Activated CD4-positive, alpha-beta T cell treated with anti-CD3 and anti-CD28 coated beads, Interleukin-2, Interleukin-6, amounts not matched to agents 100 ng/mL and 50 ng/mL, durations not matched to agents 16 hours and 8 hours (primary cell): ENCODE data around the gene TMEM184C.
A peak's percentile ranks its signal among the peaks of the same experiment; 100 is the strongest.

Experiments
- DNase-seq: peaks from one replicate; pipeline ENCODE4 v3.0.0-alpha.2; 2020

Gene TMEM184C

DNA sequence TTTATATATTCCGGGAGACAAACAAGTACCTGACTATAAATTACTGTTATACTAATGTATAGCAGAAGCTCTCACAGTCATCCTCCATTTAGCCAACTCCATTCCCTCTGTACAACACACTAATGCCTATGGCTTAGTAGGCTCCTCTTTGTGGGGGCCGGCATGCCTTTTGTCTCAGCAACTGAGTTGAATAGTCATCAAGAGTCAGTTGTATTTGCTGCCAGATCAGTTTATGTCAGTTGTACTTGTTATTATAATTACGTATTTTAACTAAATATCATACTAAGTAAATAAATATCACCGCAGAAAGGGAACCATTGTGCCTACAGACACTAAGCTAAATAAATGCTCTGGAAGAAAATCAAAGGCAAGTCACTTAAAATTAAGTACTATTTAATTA is 56.9 kb downstream of the TMEM184C start:
- DNase-seq, result no peak

DNA sequence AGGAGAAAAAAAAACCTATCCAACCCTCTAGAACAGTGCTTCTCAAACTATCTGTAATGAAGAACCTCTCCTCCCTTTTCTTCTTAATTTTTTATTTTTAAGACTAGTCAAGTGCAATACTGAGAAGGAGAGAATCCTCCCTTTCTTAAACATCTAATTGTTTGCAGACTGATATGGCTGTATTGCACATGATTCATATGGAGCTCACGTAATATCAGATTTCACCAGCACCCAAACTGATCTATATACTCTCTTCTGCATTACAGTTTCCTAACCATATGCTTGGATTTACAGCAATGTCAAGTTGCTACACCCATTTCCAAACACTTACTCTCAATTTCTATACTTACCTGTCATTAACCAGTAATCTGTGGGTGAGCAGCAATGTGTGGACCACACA is 57.3 kb downstream of the TMEM184C start:
- no peak for DNase-seq

DNA sequence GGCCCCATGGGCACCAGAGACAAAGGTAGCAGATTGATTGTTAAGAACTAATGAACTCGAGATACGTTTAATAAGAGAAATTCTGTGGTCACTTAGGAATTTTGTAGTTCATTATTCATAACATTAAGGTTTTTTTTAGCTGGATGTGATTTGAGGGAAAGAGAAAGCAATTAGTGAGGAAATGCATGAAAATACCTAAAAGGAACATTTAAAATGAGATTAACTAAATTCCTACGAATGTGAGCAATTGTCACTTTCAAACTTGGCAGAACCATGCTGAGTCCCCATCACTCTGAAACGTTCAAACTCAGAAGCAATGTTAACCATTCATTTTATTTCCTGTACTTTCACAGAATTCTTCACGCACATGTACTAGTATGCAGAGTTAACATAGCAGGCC is 60.9 kb downstream of the TMEM184C start:
- DNase-seq, result no peak

DNA sequence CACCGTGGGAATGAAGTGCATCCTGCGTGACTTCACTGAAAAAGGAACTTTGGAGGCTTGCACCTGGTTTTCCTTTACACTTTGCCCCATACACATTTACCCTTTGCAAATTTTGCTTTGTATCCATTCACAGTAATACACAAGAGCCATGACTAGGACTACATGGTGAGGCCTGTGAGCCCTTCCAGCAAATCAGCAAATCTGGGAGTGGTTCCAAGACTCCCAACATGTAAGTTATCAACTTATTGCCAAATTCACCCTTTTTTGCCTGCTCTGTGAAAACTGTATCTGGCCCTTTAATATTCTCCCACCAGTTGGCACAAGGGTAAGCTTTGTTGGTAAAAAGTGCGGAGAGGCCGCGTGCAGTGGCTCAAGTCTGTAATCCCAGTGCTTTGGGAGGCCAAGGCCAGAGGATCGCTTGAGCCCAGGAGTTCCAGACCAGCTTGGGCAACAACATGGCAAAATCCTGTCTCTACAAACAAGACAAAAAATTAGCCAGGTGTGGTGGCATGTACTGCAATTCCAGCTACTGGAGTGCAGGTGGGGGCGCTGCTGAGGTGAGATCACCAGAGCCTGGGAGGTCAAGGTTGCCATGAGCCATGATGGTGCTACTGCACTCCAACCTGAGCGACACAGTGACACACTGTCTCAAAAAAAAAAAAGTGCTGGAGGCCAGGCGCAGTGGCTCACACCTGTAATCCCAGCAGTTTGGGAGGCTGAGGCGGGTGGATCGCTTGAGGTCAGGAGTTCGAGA is 61.8 kb downstream of the TMEM184C start:
- peak; percentile 24 for DNase-seq

DNA sequence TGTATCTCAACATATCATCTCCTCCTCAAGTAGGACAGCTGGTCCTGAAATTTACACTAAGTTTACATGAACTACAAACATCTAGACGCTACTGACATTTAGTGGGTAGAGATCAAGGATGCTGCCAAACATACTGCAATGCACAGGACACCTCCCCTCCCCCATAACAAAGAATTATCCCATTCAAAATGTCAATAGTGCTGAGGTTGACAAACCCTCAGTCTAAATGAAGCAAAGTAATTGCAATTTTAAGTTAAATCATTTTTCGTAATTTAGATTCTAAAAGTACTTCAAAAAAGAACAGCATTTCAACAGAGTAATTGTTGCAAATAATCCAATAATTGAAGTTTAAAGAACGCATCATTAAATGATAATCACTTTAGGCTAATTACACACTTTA is 65.6 kb downstream of the TMEM184C start:
- DNase-seq, result no peak

DNA sequence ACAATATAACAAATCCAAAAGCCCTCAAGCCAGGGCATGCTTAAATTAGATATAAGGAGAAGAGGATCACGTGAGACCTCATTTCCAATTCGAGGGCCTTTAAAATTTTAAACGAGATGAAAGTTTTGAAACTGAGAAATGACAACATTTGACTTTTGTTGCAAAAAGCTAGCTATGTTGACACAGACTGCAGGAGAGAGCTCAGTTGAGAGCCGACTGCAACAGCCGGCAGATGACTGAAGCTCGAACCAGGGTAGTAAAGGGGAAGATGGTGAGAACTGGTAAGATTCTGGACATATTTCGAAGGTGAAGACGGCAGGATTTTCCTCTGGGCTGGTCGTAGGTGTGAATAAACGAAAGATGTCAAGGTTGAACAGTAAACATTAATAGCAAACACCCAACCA is 66.0 kb downstream of the TMEM184C start:
- peak; percentile 30 for DNase-seq

DNA sequence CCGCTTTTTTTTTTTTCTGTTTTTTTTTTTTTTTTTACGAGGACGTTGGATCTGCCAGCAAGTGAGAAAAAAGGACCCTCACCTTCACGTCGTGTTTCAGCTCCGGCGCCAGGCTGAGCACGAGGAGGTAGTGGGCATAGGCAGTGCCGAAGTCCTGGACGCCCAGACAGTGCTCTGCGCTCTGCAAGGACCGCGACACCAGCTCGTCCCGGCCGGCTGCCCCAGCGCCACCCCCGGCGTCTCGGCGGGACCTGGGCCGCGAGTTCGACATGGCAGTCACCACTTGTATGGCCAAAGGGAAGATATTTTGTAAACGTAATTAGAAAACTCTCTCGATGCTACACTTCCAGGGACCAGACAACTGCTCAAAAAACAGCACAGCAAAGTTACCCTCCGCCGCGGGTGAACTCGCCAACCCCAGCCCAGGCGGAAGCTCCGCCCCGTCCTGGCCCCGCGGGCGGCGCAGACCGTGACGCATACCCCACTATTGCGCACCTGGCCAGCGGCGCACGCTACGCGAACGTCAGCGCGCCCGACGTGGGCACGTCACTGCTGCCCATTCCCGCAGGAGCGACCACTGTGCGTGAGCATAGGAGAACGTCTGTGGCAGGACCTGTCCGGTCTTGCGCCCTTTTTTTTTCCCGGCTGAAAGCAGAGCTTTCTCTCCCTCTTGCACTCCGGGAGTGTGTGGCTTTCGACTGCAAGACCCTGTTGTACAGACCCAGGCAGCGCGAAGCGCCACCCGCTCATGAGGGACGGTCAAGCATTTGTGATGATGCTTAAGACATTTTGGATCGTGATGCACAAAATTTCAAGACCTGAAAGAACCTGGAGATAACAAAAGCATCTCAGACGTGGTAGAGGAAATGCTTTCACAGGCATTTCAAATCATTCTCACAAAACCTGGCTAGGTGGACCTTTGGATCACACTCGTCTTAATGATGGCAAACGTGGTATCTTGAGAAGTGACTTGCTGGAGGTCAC is 66.8 kb downstream of the TMEM184C start, which contains the start of gene PRMT9:
Gene PRMT9, minus strand, starts transcription at position 447 of the 984 bp plus-strand sequence. Its CDS starts 176 bp downstream, at position 271.
- DNase-seq, result peak; percentile 94

DNA sequence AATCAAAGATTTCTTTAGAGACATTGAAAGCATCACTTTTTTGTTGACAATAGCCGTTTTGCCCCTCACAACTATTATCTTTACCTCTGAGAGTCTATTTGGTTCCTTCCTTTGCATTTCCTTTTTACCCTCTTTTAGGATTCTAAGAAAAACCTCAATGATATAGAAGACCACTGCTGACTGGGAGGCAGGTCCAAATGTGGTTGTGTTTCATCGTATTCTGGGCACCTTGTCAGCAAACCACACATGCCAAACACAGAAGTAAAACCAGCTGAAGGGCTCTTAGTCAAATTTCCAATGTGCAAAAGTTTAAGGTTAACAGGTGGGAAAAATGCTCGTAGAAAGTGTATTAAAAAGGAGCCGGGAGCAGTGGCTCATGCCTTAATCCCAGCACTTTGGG is 71.9 kb downstream of the TMEM184C start:
- DNase-seq, result peak; percentile 29

DNA sequence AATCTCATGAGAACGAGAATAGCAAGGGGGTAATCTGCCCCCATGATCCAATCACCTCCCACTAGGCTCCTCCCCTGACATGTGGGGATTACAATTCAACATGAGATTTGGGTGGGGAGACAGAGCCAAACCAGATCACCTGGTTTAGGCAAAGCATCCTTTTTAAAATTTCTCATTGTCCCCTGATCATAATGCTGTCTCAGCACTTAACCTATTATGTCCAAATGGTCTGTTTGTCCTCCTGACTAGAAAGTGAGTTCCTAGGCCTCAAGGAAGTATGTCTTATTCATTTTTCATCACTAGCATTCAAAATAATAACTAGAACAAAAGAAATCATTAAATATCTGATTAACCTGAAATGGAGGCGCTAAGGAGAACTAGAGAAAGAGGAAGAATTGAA is 74.6 kb downstream of the TMEM184C start:
- DNase-seq, result no peak

DNA sequence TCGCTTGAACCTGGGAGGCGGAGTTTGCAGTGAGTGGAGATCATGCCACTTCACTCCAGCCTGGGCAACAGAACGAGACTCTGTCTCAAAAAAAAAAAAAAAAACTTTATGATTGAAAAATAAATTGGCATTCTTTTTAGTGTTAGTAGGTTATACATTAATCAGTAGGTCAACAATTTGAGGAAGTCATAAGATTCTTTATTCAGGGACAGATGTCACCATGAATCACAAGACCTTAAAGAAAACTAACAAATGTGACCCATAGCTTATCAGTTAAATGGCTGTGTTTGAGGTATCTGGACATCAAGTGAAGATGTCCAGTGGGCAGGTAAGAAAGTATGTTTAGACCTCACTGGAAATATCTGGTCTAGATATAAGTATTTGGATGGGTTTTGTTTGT is 76.0 kb downstream of the TMEM184C start:
- no peak for DNase-seq

DNA sequence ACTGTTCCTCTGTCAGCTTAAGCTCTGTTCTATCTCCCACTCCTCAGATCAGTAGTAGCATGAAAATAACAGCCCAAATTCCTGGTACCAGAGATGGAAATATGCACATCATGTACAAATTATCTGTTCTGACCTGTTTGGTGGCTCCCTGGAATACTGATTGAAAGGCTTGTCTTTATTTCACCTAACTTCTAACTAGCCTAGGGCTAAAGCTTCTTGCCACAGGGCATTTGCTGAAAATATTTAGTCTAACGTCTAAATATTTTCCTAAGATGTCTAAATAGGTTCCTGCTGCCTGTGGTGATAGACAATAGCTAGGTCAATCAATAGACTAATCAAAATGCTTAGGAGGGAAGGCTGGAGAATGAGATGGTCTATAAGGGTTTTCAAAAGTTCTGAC is 79.7 kb downstream of the TMEM184C start:
- no peak for DNase-seq

DNA sequence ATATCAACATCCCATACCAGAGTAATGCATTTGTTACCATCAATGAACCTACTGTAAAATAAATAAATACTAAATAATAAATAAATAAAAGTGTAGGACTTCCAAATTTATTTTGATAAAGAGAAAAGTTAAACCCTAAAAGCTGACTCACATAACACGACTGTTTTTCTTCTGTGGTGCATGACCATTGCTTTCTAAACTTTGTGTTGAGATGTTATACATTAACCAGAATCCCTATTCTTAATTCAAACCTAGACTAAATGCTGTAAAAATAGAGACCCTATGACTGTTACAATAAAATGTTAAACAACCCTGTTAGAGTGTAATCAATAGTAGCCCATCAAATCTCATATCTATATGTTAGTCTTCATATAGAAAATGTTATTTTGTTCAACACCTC is 87.6 kb downstream of the TMEM184C start:
- DNase-seq, result no peak

DNA sequence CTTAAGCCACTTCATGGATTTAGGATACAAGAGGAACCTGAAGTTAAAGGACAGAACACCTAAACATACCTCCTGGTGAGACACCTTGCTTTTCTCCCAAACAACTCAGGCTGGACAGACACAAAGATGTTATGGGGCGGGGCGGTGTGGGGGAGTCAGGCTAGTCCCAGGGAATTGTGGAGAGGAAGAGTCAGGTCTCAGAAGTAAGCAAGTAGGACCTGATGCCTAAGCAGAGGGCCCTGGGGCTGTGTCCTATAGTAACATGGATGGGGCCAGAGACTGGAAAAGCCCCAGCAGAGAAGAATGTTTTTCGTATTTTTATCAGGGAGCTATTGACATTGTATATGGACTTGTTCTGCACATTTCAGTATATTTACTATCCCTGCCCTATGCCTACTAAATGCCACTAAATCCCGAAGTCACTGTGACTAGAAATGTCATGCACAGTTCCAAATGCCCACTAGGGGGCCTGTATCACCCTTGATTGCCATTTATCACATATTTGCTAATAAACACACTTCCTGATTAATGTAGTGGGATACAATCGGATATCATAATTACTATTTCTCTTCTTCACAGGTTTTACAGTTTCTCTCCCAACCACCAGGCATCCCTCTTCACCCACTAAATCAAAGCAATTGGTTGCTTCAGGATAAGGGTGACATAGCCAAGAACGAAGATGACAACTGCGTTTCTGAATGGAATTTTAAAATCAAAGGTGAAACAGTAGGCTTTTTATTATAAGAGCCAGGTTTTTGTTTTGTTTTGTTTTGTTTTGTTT is 90.9 kb downstream of the TMEM184C start:
- DNase-seq, result peak; percentile 60

DNA sequence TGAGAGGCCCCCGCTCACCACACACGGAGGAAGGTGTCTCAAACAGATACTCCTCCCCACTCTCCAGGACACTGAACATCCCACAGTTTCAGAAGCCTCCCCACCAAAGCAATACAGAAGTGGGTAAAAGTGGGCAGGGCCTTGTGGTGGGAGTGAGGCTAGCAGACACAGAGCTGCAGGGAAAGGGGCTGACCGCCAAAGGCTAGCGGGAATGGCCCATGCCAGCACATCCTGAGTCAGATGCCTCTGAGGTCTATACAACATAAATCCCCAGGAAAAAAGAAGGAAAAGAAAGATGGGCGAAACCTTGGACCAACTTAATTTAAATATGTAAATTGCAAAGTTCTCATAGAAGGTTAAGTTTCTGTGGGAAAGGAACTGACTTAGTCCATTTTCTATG is 92.8 kb downstream of the TMEM184C start:
- DNase-seq, result no peak

DNA sequence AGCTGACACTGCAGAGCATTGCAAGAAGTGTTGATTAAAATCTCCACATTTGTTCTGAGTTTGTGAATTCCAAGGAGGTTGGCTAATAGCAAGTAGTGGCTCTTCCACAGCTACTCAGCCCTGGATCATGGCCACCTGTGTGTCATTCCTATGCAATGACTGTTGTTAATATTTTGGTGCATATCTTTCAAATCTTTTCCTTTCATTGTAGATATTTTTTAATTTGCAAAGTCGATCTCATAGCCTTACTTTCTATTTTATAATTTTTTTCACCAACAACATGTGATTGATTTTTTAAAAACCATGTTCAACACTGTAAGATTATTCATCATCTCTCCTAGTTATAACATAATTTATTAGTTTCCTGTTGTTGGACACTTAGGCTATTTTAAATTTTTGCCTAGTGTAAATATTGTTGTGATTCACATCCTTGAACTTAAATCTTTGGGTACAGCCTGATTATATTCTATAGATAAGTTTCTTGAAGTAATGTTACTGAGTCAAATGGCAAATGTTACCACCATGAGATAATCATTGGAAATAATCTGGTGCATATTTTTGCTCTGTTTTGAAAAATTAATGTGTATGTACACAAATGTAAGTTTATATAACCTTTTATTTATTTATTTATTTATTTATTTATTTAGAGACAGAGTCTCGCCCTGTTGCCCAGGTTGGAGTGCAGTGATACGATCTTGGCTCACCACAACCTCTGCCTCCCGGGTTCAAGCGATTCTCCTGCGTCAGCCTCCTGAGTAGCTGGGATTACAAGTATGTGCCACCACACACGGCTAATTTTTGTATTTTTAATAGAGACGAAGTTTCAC is 97.6 kb downstream of the TMEM184C start:
- DNase-seq, result no peak

DNA sequence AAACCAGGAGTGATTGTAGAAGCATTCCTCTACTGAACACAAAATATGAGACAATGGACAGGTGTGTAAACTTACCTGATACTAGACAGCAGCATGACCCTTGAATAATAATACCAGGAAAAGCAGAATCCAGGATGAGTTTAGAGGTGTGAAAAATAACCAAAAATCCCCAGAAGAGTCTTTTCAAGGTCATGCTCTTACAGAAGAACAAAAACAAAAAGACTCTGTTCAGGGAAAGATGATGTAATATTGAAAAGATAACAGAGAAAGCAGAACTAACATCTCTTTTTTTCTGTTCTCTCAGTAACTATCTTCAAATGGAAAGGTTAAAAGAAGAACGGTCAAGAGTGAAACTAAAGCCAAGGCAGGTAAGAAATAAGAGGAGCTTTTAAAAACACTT is 100.7 kb downstream of the TMEM184C start:
- DNase-seq, result no peak
